IPS-NIHi7 (cell line): ENCODE results near the gene DGKQ.
"Not testable (repeated sequence)": the region's sequence is repeated elsewhere in the genome, so short reads cannot be mapped to it uniquely, and the experiment has no call there.

Source experiments
- DNase-seq: peaks from one replicate; pipeline ENCODE4 v3.0.0; 2012; ENCODE audit warnings: mixed read lengths; ENCODE audit errors: extremely low spot score

DGKQ gene

GRCh38 chr4:925171-925570 is 48.2 kb downstream of the DGKQ start:
- no peak for DNase-seq

- no peak for DNase-seq
Measured at GRCh38 chr4:924107-925096, 49.0 kb downstream of the DGKQ start.

GRCh38 chr4:921830-922331 is 51.5 kb downstream of the DGKQ start:
- no peak for DNase-seq

- not testable (repeated sequence) for DNase-seq
Measured at GRCh38 chr4:919004-919680, 54.2 kb downstream of the DGKQ start.

- not testable (repeated sequence) for DNase-seq
Measured at GRCh38 chr4:918591-918990, 54.8 kb downstream of the DGKQ start.

- no peak for DNase-seq
Measured at GRCh38 chr4:917992-918391, 55.4 kb downstream of the DGKQ start.

GRCh38 chr4:917466-917865 is 55.9 kb downstream of the DGKQ start:
- no peak for DNase-seq

GRCh38 chr4:915595-915994 is 57.8 kb downstream of the DGKQ start:
- DNase-seq = no peak

- no peak for DNase-seq
Measured at GRCh38 chr4:915041-915474, 58.3 kb downstream of the DGKQ start.

- no peak for DNase-seq
Measured at GRCh38 chr4:914531-914930, 58.8 kb downstream of the DGKQ start.

- DNase-seq = no peak
Measured at GRCh38 chr4:913280-913618, 60.1 kb downstream of the DGKQ start.

GRCh38 chr4:912548-913279 is 60.7 kb downstream of the DGKQ start:
- DNase-seq = no peak

- no peak for DNase-seq
Measured at GRCh38 chr4:911871-912490, 61.4 kb downstream of the DGKQ start.

GRCh38 chr4:911221-911751 is 62.1 kb downstream of the DGKQ start:
- DNase-seq = no peak

- no peak for DNase-seq
Measured at GRCh38 chr4:910366-911091, 62.8 kb downstream of the DGKQ start.

- no peak for DNase-seq
Measured at GRCh38 chr4:909821-910220, 63.5 kb downstream of the DGKQ start.

GRCh38 chr4:909131-909571 is 64.2 kb downstream of the DGKQ start:
- DNase-seq = no peak
